Kidney (tissue), 14 donors: Measurements from ENCODE around the gene LONP2. TPM values are rescaled to one million over a fixed set of nuclear protein-coding genes. Genes with fewer than 3 reads are reported as not detected.

ENCODE experiments used
- DNase-seq, 5 donors: peaks; one replicate each; pipeline ENCODE4 v3.0.0-alpha.2; 2013 to 2020
- FAIRE-seq: peaks from 2 replicates; lab custom pipeline; 2012; peaks lifted over from hg19 to GRCh38; lab: Jason Lieb, UNC
- H3K27ac ChIP-seq, 2 donors: one replicate each; pipeline ENCODE4 v1.7.0; 2013; ENCODE audit warnings: low read depth in 2 of 2, low read length in 2 of 2, inconsistent platforms in 1 of 2
- H3K27me3 ChIP-seq: one replicate; pipeline ENCODE4 v1.7.1; 2013; ENCODE audit warnings: low read length, inconsistent platforms; ENCODE audit not compliant: control insufficient read depth, insufficient read depth
- H3K36me3 ChIP-seq, 3 donors: one replicate each; pipeline versions ENCODE4 v1.7.0 to v1.7.1; 2013; ENCODE audit warnings: low read length in 3 of 3, control low read depth in 1 of 3, inconsistent platforms in 1 of 3; ENCODE audit not compliant: insufficient read depth in 3 of 3, control insufficient read depth in 2 of 3
- H3K4me1 ChIP-seq, 3 donors: one replicate each; pipeline versions ENCODE4 v1.7.0 to v1.7.1; 2013; ENCODE audit warnings: low read length in 3 of 3, inconsistent platforms in 1 of 3, low read depth in 1 of 3; ENCODE audit not compliant: control insufficient read depth in 2 of 3, insufficient read depth in 2 of 3
- H3K4me3 ChIP-seq, 3 donors: one replicate each; pipeline versions ENCODE4 v1.7.0 to v1.8.1; 2013; ENCODE audit warnings: low read length in 3 of 3, control low read depth in 1 of 3, inconsistent platforms in 1 of 3
- H3K9ac ChIP-seq, 3 donors: one replicate each; pipeline versions ENCODE4 v1.7.0 to v1.7.1; 2013; ENCODE audit warnings: low read length in 3 of 3, control low read depth in 1 of 3, inconsistent platforms in 1 of 3
- H3K9me3 ChIP-seq, 3 donors: one replicate each; pipeline versions ENCODE4 v1.7.0 to v1.7.1; 2013; ENCODE audit warnings: low read length in 3 of 3, control low read depth in 1 of 3, inconsistent platforms in 1 of 3; ENCODE audit not compliant: control insufficient read depth in 2 of 3, insufficient read depth in 1 of 3
- intact Hi-C: fragments of 100-400 bp; cut with DNase I; formaldehyde crosslinking; loops from one replicate; pipeline ENCODE4 v1.11.1; 2022
- polyA plus RNA-seq: library from polyadenylated mRNA; stranded (reverse); fragments of 350-450 nt; fragmentation: Illumina TruSeq; extraction: RNeasy Lipid Tissue Mini Kit (QIAGEN cat#74804); gene quantifications from one replicate; pipeline ENCODE4 v1.2.3, GENCODE V29; 2014; ENCODE audit warnings: low read depth, low replicate concordance; ENCODE audit not compliant: insufficient read depth
- total RNA-seq: library from RNA; stranded (reverse); fragmentation: NEBNext Ultra II Directional; extraction: Animal tissue kit (Norgen Biotek cat#: 25700); gene quantifications from one replicate; pipeline ENCODE4 v1.2.1, GENCODE V29; 2021
- TF ChIP-seq, protein P1 (sequence below): IDR thresholded peaks from 3 replicates; pipeline ENCODE4 v1.5.1; 2012; ENCODE audit warnings: mild to moderate bottlenecking, moderate library complexity, borderline replicate concordance; ENCODE audit not compliant: insufficient read depth; ENCODE audit errors: extremely low read depth
- donor health status: control.
- donor health status: control.
- donor health status: control.
- donor health status: control.
- donor health status: control.
- donor health status: DM: yes; HTN: yes; CAD: no.
- donor health status: Normal renal cell carcinoma (clear cell type).

LONP2 gene
- total and polyA plus RNA-seq, 2 donors from 2014 or later = 24.8 to 77.1 TPM

DNA sequence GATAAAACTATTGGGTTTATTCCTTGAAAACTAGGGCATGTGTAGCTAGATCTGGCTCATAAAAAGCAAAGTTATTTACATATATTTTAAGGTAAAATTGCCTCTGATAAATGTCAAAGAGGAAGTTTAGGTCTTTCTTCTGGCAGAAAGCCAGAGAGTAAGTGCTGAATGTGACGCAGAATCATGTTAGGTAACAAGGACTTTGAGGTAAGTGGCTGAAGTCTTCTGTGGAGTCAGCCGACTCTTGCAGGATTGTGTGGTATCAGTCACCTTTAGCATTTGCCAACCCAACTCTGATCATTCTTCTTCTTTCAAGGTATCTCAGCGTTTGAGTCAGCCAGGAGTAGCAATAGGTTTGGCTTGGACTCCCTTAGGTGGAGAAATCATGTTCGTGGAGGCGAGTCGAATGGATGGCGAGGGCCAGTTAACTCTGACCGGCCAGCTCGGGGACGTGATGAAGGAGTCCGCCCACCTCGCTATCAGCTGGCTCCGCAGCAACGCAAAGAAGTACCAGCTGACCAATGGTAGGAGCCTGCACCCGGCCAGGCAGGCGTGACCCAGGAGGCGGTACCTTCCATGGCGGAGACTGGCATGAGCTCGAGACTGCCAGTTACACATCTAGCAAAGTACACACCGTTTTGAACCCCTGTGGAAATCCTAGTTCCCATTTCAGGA lies 103.2 kb downstream of the LONP2 start:
- Histone ChIP-seq H3K4me3 (no peak overlapping the region), H3K27ac (no peak overlapping the region), H3K27me3 (no peaks in the 10 kb centered on the region), H3K36me3 (peaks cover 0 to 27% (median 4%) of the 10 kb centered on the region in 3 donors), H3K9ac (no peak overlapping the region), H3K4me1 (no peaks in the 10 kb centered on the region), H3K9me3 (no peaks in the 10 kb centered on the region)
- FAIRE-seq (no peak), DNase-seq (no peak)
- intact Hi-C loops = no loop called here
- TF ChIP-seq, protein P1, sequence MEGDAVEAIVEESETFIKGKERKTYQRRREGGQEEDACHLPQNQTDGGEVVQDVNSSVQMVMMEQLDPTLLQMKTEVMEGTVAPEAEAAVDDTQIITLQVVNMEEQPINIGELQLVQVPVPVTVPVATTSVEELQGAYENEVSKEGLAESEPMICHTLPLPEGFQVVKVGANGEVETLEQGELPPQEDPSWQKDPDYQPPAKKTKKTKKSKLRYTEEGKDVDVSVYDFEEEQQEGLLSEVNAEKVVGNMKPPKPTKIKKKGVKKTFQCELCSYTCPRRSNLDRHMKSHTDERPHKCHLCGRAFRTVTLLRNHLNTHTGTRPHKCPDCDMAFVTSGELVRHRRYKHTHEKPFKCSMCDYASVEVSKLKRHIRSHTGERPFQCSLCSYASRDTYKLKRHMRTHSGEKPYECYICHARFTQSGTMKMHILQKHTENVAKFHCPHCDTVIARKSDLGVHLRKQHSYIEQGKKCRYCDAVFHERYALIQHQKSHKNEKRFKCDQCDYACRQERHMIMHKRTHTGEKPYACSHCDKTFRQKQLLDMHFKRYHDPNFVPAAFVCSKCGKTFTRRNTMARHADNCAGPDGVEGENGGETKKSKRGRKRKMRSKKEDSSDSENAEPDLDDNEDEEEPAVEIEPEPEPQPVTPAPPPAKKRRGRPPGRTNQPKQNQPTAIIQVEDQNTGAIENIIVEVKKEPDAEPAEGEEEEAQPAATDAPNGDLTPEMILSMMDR = no peak

DNA sequence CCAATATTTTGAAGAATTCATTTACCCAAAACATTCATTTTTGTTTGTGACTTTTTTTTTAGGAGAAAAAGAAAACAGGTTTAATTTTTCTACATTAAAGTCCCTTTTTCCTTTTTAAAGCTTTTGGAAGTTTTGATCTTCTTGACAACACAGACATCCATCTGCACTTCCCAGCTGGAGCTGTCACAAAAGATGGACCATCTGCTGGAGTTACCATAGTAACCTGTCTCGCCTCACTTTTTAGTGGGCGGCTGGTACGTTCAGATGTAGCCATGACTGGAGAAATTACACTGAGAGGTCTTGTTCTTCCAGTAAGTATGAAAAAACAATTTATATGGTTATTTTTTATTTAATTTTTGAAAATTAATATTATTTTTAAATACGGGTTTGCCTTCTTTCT lies 103.9 kb downstream of the LONP2 start:
- Histone ChIP-seq H3K4me1 (no peaks in the 10 kb centered on the region), H3K27ac (no peak overlapping the region), H3K9ac (no peak overlapping the region), H3K9me3 (no peaks in the 10 kb centered on the region), H3K36me3 (peaks cover 2 to 32% (median 8%) of the 10 kb centered on the region in 3 donors), H3K27me3 (no peaks in the 10 kb centered on the region), H3K4me3 (no peak overlapping the region)
- FAIRE-seq (no peak), DNase-seq (peak in 2 of 5 donors; percentile 29 to 76)
- intact Hi-C loops = no loop called here
- TF ChIP-seq, protein P1 = no peak

DNA sequence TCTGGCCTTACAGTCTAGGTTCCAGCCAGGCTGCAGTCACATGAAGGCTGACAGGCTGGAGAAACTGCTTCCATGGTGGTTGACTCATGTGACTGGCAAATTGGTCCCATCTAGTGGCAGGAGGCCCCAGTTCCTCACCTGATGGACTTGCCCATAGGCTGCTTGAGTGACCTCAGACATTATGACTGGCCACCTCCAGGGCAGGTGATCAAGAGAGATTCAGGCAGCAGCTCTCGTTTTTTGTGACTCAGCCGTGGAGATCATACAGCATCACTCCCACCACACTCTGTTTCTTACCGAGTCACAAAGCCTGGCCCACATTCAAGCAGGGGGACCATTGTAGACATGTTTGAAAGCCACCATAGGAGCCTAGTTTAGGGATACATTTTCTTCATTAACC lies 106.6 kb downstream of the LONP2 start:
- no peak for FAIRE-seq
- no peak overlapping the region for H3K9ac ChIP-seq

More for the DNA sequence above, 106.6 kb downstream of the LONP2 start:
- TF ChIP-seq, protein P1 = no peak
- H3K27me3 ChIP-seq = no peaks in the 10 kb centered on the region
- peaks cover 0 to 2% (median under 1%) of the 10 kb centered on the region in 3 donors for H3K4me1 ChIP-seq
- peak overlapping the region in 1 of 2 donors; percentile 29 for H3K27ac ChIP-seq
- no peaks in the 10 kb centered on the region for H3K9me3 ChIP-seq
- intact Hi-C loops = loop anchor here (10.0 kb wide), 1 partner anchor 274 kb away; no protein-coding TSS in a partner anchor
- H3K36me3 ChIP-seq = peaks cover 2 to 33% (median 8%) of the 10 kb centered on the region in 3 donors
- peak overlapping the region in 1 of 3 donors; percentile 25 for H3K4me3 ChIP-seq
- no peak for DNase-seq
